Erythroblast (primary cell): Measurements from ENCODE around the gene DISP3.

ENCODE experiments used
- GATA1 ChIP-seq: IDR thresholded peaks from 2 replicates; pipeline ENCODE4 v1.6.1; 2011; ENCODE audit warnings: low read depth, mild to moderate bottlenecking, control low read depth, low read length, moderate library complexity
- POLR2A ChIP-seq: IDR thresholded peaks from 2 replicates; pipeline ENCODE4 v1.6.1; 2011; ENCODE audit warnings: mild to moderate bottlenecking, low read length

GRCh38 chr1:11521582-11522399 lies 42.8 kb downstream of the DISP3 start:
- TF ChIP-seq POLR2A = no peak
- TF ChIP-seq GATA1 = no peak
